ENCODE results near the gene LAMP2.

DNA sequence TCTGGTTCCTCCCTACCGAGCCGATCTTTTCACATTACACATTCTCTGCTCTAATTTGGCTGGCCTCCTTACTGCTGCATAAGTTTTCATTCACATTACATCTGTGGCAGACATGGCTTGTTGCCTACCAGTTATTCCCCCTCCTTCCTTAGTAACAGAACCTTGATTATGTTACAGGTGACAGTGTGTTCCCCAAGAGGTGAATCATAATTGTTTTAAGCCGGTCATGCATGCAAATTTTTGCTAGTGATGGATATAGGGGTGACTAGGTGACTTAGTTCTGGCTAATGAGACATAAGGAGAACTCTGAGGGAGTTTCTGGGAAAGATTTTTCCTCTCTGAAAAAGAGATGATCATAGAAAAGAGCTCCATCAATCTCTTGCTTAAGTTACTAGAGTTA lies 8.4 kb upstream of the LAMP2 start:
- TF ChIP-seq CTCF (IDR thresholded peaks at IDR 0.05; ENCODE audit: insufficient read depth, low read depth, low read length) (no peak), EZH2 (IDR thresholded peaks at IDR 0.05; ENCODE audit: insufficient read depth, low read length) (no peak)
